T-cell (primary cell): ENCODE measurements around the gene SF3B6. TPM values are rescaled to one million over a fixed set of nuclear protein-coding genes. Genes with fewer than 3 reads are reported as not detected.

Source experiments
- ATAC-seq, 4 experiments: fragments of 200-7000 bp in 3 of 4; fragments of 150-1000 bp in 1 of 4; cut with Tn5 transposase; replicated peaks in 1 of 4; 1 replicate in 3 of 4; 2 replicates in 1 of 4; pipeline ENCODE4 v1.10.0; 2021; ENCODE audit warnings: moderate library complexity in 3 of 4, mild to moderate bottlenecking in 2 of 4, moderate number of reproducible peaks in 1 of 4
- CTCF ChIA-PET, 2 donors: fragments of 300-600 bp; sonication (Branson Sonifier 250); formaldehyde crosslinking; loops; one replicate each; lab custom pipeline; 2022; ENCODE audit warnings: antibody characterized with exemption in 2 of 2; lab: Charles Lee
- POLR2A ChIA-PET, 2 donors: fragments of 300-600 bp; sonication (Branson Sonifier 250); formaldehyde crosslinking; loops; one replicate each; lab custom pipeline; 2022; ENCODE audit warnings: antibody characterized with exemption in 2 of 2; lab: Charles Lee
- DNase-seq, 35 experiments: peaks; one replicate each; pipeline versions ENCODE4 v3.0.0 to v3.0.0-alpha.2; 2013 to 2023
- H3K27ac ChIP-seq: one replicate; pipeline ENCODE4 v1.5.1; 2013; ENCODE audit warnings: low read length
- H3K27me3 ChIP-seq, 2 experiments: replicated peaks in 1 of 2; 1 replicate in 1 of 2; 2 replicates in 1 of 2; pipeline versions ENCODE4 v1.6.1 to v1.7.0; 2013; ENCODE audit warnings: low read length in 1 of 2, mixed read lengths in 1 of 2; ENCODE audit not compliant: control insufficient read depth in 2 of 2, insufficient read depth in 2 of 2; ENCODE audit errors: extremely low read depth in 1 of 2
- H3K36me3 ChIP-seq, 2 donors: 1 replicate in 1 of 2; 2 replicates in 1 of 2; pipeline versions ENCODE4 v1.6.1 to v1.7.0; 2013; ENCODE audit warnings: low read length in 1 of 2; ENCODE audit not compliant: control insufficient read depth in 2 of 2, insufficient read depth in 1 of 2; ENCODE audit errors: extremely low read depth in 1 of 2
- H3K4me1 ChIP-seq, 2 experiments: 1 replicate in 1 of 2; 2 replicates in 1 of 2; pipeline versions ENCODE4 v1.6.1 to v1.7.0; 2013; ENCODE audit warnings: low read length in 2 of 2, mixed read lengths in 1 of 2; ENCODE audit not compliant: insufficient read depth in 2 of 2, control insufficient read depth in 1 of 2; ENCODE audit errors: extremely low read depth in 1 of 2
- H3K4me3 ChIP-seq, 2 donors: 1 replicate in 1 of 2; 2 replicates in 1 of 2; pipeline versions ENCODE4 v1.5.1 to v1.7.0; 2013; ENCODE audit warnings: mild to moderate bottlenecking in 2 of 2, low read length in 1 of 2, moderate library complexity in 1 of 2; ENCODE audit not compliant: control insufficient read depth in 1 of 2; ENCODE audit errors: extremely low read depth in 1 of 2
- H3K9me3 ChIP-seq: 2 replicates; pipeline ENCODE4 v1.7.0; 2013
- H3K27ac Mint-ChIP-seq, 2 donors: one replicate each; pipeline ENCODE4 v1.8.0; 2020 to 2021; ENCODE audit warnings: mild to moderate bottlenecking in 2 of 2, mixed read lengths in 2 of 2
- H3K27me3 Mint-ChIP-seq, 2 donors: one replicate each; pipeline ENCODE4 v1.8.0; 2021 to 2022; ENCODE audit warnings: mixed read lengths in 2 of 2
- H3K36me3 Mint-ChIP-seq: one replicate; pipeline ENCODE4 v1.8.0; 2021; ENCODE audit warnings: mixed read lengths
- H3K4me1 Mint-ChIP-seq, 3 donors: one replicate each; pipeline ENCODE4 v1.8.0; 2020 to 2022; ENCODE audit warnings: mixed read lengths in 3 of 3, mild to moderate bottlenecking in 1 of 3
- H3K4me3 Mint-ChIP-seq, 3 donors: one replicate each; pipeline ENCODE4 v1.8.0; 2020 to 2022; ENCODE audit warnings: mild to moderate bottlenecking in 3 of 3, mixed read lengths in 3 of 3, moderate library complexity in 3 of 3
- H3K9me3 Mint-ChIP-seq, 3 donors: one replicate each; pipeline ENCODE4 v1.8.0; 2020 to 2022; ENCODE audit warnings: mixed read lengths in 3 of 3
- WGBS: methylation state at CpG from one replicate; pipeline ENCODE4 v1.1.5; 2013; ENCODE audit warnings: missing lambda C conversion rate; ENCODE audit not compliant: insufficient coverage; 5-methylcytosine and 5-hydroxymethylcytosine counted together
- total RNA-seq, 35 experiments: library from RNA in 6 of 35; stranded (reverse) in 6 of 35; fragments of 120-200 nt in 1 of 35; gene quantifications; one replicate each; pipeline versions ENCODE4 v1.2.1 to v1.2.4 and lab custom pipeline; 2013 to 2026

SF3B6 gene
- total RNA-seq, 5 donors from 2014 or later (not counting 1 experiment from before 2014, with no cell fraction given): 43.7 to 53.0 (median 47.0) TPM

DNA sequence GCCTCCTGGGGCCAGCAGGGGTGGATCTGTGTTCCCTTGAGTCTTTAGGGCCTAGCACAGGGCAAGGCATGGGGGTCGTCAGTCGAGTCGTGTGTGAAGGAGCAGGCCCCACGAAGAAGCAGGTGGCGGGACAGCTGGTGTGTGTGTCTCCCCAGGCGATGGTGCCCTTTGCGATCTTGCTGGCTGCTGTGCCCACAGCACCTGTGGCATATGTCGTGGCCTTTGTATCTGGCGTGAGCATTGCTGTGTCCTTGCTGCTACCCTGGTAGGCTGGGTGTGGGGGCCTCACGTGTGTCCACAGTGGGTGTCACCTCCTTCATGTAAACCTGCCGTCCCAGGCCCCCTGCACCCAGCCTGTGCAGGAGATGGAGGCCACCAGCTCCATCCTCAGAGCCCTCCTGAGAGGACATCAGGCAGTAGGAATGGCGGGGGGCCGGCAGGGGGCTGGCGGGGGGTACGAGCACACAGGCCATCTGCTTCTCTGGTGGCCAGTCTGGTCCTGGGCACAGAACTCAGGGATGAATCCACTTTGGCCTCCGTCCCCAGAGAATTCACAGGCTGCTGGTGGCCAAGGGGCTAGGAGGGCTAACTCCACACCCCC is 53.1 kb downstream of the SF3B6 start:
- WGBS: 91% methylated on average over 15 of the region's 16 CpGs
- Histone ChIP-seq H3K4me1 (no peaks in the 10 kb centered on the region), H3K27ac (no peak overlapping the region), H3K27me3 (peaks cover 0 to 2% of the 10 kb centered on the region in 2 experiments), H3K36me3 (peaks cover 6 to 21% of the 10 kb centered on the region in 2 donors), H3K4me3 (no peak overlapping the region), H3K9me3 (no peaks in the 10 kb centered on the region)
- Mint-ChIP-seq H3K36me3 (peaks cover 30% of the 10 kb centered on the region), H3K27ac (no peak overlapping the region), H3K27me3 (no peaks in the 10 kb centered on the region), H3K4me3 (no peak overlapping the region), H3K9me3 (no peaks in the 10 kb centered on the region), H3K4me1 (no peaks in the 10 kb centered on the region)
- ATAC-seq: no peak
- DNase-seq: no peak
- ChIA-PET CTCF (no interaction called here), POLR2A (no interaction called here)

GRCh38 chr2:24022324-24022974 is 53.7 kb downstream of the SF3B6 start:
- H3K36me3 ChIP-seq: peaks cover 6 to 21% of the 10 kb centered on the region in 2 donors
- ATAC-seq (no peak), DNase-seq (no peak)
- Mint-ChIP-seq H3K9me3 (no peaks in the 10 kb centered on the region), H3K27me3 (no peaks in the 10 kb centered on the region), H3K36me3 (peaks cover 26% of the 10 kb centered on the region), H3K4me1 (no peaks in the 10 kb centered on the region), H3K27ac (no peak overlapping the region), H3K4me3 (no peak overlapping the region)
- WGBS: 95% methylated on average over 14 of the region's 14 CpGs
- H3K27me3 ChIP-seq: peaks cover 0 to 2% of the 10 kb centered on the region in 2 experiments
- H3K27ac ChIP-seq: no peak overlapping the region
- POLR2A ChIA-PET: no interaction called here
- no peaks in the 10 kb centered on the region for H3K9me3 ChIP-seq
- CTCF ChIA-PET: no interaction called here
- H3K4me1 ChIP-seq: no peaks in the 10 kb centered on the region
- no peak overlapping the region for H3K4me3 ChIP-seq

DNA sequence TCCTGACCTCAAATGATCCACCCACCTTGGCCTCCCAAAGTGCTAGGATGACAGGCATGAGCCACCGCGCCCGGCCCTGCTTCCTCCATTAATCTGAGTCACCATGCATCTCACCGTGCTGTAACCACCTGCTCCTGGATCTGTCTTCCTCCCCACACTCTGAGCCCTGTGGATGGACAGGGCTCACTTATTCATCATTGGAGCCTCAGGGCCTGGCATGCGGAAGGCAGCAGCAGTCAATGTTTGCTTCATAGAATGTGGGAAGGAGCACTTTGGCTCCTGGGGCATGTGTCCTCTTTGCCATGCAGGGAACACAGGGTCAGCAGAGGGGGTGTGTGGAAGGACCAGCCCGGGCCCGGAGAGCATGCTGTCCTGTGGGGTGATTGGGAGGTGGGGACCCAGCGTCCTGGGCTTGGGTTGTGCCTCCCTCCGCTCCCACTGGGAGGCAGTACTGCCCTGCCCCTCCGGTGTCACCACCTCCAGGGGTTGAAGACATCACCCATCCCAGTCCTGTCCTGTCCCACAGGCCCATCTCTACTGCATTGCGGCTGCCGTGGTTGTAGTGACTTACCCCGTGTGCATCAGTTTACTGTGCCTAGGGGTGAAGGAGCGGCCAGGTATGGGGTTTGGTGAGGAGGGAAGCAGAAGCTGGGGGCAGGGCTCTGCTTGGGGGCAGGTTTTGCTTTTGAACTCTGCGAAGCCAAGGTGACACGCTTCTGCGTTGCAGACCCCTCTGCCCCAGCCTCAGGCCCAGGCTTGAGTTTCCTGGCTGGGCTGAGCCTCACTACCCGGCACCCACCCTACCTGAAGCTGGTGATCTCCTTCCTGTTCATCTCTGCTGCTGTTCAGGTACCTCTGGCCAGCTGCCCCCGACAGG is 54.8 kb downstream of the SF3B6 start:
- POLR2A ChIA-PET: no interaction called here
- Histone ChIP-seq H3K9me3 (no peaks in the 10 kb centered on the region), H3K4me3 (no peak overlapping the region), H3K4me1 (no peaks in the 10 kb centered on the region), H3K27ac (no peak overlapping the region), H3K36me3 (peaks cover 6 to 21% of the 10 kb centered on the region in 2 donors), H3K27me3 (peaks cover 0 to 3% of the 10 kb centered on the region in 2 experiments)
- H3K9me3 Mint-ChIP-seq: no peaks in the 10 kb centered on the region
- no peak for ATAC-seq
- 89% methylated on average over 11 of the region's 19 CpGs for WGBS
- H3K36me3 Mint-ChIP-seq: peaks cover 24% of the 10 kb centered on the region
- H3K27ac Mint-ChIP-seq: no peak overlapping the region
- H3K4me1 Mint-ChIP-seq: no peaks in the 10 kb centered on the region
- peak in 3 of 35 experiments; percentile 3 to 20 (median 9) for DNase-seq
- H3K4me3 Mint-ChIP-seq: no peak overlapping the region
- CTCF ChIA-PET: no interaction called here
- H3K27me3 Mint-ChIP-seq: no peaks in the 10 kb centered on the region

GRCh38 chr2:24020244-24020643 is 55.9 kb downstream of the SF3B6 start:
- no peaks in the 10 kb centered on the region for H3K4me1 Mint-ChIP-seq
- no peaks in the 10 kb centered on the region for H3K27me3 Mint-ChIP-seq
- DNase-seq: no peak
- H3K4me1 ChIP-seq: no peaks in the 10 kb centered on the region
- H3K27ac ChIP-seq: no peak overlapping the region
- no peaks in the 10 kb centered on the region for H3K9me3 Mint-ChIP-seq
- 75% methylated on average over 2 of the region's 4 CpGs for WGBS
- no peak overlapping the region for H3K4me3 Mint-ChIP-seq
- peaks cover 21% of the 10 kb centered on the region for H3K36me3 Mint-ChIP-seq
- no peak for ATAC-seq
- H3K9me3 ChIP-seq: no peaks in the 10 kb centered on the region
- H3K36me3 ChIP-seq: peaks cover 6 to 21% of the 10 kb centered on the region in 2 donors
- H3K27me3 ChIP-seq: peaks cover 0 to 8% of the 10 kb centered on the region in 2 experiments
- H3K27ac Mint-ChIP-seq: no peak overlapping the region
- no peak overlapping the region for H3K4me3 ChIP-seq
- ChIA-PET CTCF (no interaction called here), POLR2A (no interaction called here)

GRCh38 chr2:24019729-24020128 is 56.4 kb downstream of the SF3B6 start:
- no CpG with 5 or more reads among the region's 5 CpGs for WGBS

DNA sequence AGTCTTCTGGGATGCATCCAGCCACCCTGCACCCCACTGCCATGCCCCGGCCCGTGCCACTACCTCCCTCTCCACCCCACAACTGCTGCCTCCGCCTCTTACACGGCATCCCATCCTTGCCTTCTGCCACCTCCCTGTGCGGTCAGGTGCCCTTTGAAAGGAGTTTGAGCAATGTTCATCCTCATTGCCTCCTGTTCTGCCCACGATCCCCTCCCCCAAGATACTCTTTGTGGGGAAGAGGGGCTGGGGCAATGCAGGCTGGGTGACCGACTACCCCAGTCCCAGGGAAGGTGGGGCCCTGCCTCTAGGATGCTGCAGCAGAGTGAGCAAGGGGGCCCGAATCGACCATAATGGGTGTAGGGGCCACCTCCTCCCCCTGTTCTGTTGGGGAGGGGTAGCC is 57.9 kb downstream of the SF3B6 start:
- ChIA-PET CTCF (no interaction called here), POLR2A (no interaction called here)
- ATAC-seq: no peak
- Mint-ChIP-seq H3K4me3 (no peak overlapping the region), H3K9me3 (no peaks in the 10 kb centered on the region), H3K4me1 (no peaks in the 10 kb centered on the region), H3K36me3 (peaks cover 13% of the 10 kb centered on the region), H3K27ac (no peak overlapping the region), H3K27me3 (peaks cover 0 to 7% of the 10 kb centered on the region in 2 donors)
- Histone ChIP-seq H3K4me3 (no peak overlapping the region), H3K27me3 (peaks cover 0 to 10% of the 10 kb centered on the region in 2 experiments), H3K9me3 (no peaks in the 10 kb centered on the region), H3K27ac (no peak overlapping the region), H3K4me1 (no peaks in the 10 kb centered on the region), H3K36me3 (peaks cover 4 to 5% of the 10 kb centered on the region in 2 donors)
- WGBS: 72% methylated on average over 2 of the region's 9 CpGs
- DNase-seq: no peak

More at GRCh38 chr2:24019729-24020128, 56.4 kb downstream of the SF3B6 start:
- DNase-seq (no peak), ATAC-seq (no peak)
- ChIA-PET CTCF (no interaction called here), POLR2A (no interaction called here)
- Histone ChIP-seq H3K27ac (no peak overlapping the region), H3K4me3 (no peak overlapping the region), H3K36me3 (peaks cover 6 to 17% of the 10 kb centered on the region in 2 donors), H3K27me3 (peaks cover 0 to 8% of the 10 kb centered on the region in 2 experiments), H3K9me3 (no peaks in the 10 kb centered on the region), H3K4me1 (no peaks in the 10 kb centered on the region)
- no peaks in the 10 kb centered on the region for H3K27me3 Mint-ChIP-seq
- H3K36me3 Mint-ChIP-seq: peaks cover 18% of the 10 kb centered on the region
- no peak overlapping the region for H3K4me3 Mint-ChIP-seq
- no peak overlapping the region for H3K27ac Mint-ChIP-seq
- no peaks in the 10 kb centered on the region for H3K9me3 Mint-ChIP-seq
- H3K4me1 Mint-ChIP-seq: no peaks in the 10 kb centered on the region
